HK-2 (cell line): ENCODE measurements around the gene TP53TG3B.
"Not testable (repeated sequence)": the region's sequence is repeated elsewhere in the genome, so short reads cannot be mapped to it uniquely, and the experiment has no call there.

Experiments
- DNase-seq: peaks from one replicate; pipeline ENCODE4 v3.0.0-alpha.2; 2018; ENCODE audit not compliant: unreplicated experiment

Gene TP53TG3B, protein sequence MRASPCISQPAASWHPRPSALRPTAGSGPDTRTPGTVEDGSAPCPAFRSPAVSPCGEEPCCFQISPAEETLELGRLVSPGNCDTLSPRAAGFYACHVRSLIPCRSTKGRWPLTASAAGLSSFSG

DNA sequence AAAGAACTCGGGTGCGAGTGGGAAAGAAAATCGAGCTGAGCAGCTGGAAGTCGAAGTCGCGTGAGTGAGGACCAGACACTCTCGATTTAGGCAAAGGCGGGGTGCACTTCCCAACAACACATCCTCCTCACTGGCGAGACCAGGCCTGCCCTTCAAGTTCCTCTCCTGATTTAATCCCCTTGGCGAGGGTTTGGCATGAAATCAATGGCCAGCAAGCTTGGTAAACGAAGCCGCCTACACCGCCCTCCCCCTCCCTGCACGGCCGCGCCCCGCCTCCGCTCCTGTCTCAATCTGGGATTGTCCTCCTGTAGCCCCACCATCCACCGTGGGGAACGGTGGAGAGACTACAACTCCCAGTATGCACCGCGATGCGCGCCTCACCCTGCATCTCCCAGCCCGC lies at the start of gene TP53TG3B:
Gene TP53TG3B, plus strand, starts transcription at position 301 of the 400 bp plus-strand sequence. Its CDS starts 68 bp downstream, at position 369.
- DNase-seq = not testable (repeated sequence)

DNA sequence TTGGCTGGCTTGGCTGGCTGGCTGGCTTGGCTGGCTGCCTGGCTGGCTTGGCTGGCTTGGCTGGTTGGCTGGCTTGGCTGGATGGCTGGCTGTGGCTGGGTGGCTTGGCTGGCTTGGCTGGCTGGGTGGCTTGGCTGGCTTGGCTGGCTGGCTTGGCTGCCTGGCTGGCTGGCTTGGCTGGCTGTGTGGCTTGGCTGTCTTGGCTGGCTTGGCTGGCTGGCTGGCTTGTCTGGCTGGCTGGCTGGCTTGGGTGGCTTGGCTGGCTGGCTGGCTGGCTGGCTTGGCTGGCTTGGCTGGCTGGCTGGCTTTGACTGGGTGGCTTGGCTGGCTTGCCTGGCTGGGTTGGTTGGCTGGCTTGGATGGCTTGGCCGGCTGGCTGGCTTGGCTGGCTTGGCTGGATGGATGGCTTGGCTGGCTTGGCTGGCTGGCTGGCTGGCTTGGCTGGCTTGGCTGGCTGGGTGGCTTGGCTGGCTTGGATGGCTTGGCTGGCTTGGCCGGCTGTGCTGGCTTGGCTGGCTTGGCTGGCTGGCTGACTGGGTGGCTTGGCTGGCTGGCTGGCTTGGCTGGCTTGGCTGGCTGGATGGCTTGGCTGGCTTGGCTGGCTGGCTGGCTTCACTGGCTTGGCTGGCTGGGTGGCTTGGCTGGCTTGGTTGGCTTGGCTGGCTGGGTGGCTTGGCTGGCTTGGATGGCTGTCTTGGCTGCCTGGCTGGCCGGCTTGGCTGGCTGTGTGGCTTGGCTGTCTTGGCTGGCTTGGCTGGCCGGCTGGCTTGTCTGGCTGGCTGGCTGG lies 24.2 kb upstream of the TP53TG3B start:
- DNase-seq = peak; percentile 11

DNA sequence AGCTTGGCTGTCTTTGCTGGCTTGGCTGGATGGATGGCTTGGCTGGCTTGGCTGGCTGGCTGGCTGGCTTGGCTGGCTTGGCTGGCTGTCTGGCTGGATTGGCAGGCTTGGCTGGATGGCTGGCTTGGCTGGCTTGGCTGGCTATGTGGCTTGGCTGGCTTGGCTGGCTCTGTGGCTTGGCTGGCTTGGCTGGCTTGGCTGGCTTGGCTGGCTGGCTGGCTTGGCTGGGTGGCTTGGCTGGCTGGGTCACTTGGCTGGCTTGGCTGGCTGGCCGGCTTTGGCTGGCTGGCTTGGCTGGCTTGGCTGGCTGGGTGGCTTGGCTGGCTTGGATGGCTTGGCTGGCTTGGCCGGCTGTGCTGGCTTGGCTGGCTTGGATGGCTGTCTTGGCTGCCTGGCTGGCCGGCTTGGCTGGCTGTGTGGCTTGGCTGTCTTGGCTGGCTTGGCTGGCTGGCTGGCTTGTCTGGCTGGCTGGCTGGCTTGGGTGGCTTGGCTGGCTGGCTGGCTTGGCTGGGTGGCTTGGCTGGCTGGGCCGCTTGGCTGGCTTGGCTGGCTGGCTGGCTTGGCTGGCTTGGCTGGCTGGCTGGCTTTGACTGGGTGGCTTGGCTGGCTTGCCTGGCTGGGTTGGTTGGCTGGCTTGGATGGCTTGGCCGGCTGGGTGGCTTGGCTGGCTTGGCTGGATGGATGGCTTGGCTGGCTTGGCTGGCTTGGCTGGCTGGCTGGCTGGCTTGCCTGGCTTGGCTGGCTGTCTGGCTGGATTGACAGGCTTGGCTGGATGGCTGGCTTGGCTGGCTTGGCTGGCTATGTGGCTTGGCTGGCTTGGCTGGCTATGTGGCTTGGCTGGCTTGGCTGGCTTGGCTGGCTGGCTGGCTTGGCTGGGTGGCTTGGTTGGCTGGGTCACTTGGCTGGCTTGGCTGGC lies 22.8 kb upstream of the TP53TG3B start:
- DNase-seq = peak; percentile 7

DNA sequence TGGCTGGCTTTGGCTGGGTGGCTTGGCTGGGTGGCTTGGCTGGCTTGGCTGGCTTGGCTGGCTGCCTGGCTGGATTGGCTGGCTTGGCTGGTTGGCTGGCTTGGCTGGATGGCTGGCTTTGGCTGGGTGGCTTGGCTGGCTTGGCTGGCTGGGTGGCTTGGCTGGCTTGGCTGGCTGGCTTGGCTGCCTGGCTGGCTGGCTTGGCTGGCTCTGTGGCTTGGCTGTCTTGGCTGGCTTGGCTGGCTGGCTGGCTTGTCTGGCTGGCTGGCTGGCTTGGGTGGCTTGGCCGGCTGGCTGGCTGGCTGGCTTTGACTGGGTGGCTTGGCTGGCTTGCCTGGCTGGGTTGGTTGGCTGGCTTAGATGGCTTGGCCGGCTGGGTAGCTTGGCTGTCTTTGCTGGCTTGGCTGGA lies 22.1 kb upstream of the TP53TG3B start:
- DNase-seq = not testable (repeated sequence)

DNA sequence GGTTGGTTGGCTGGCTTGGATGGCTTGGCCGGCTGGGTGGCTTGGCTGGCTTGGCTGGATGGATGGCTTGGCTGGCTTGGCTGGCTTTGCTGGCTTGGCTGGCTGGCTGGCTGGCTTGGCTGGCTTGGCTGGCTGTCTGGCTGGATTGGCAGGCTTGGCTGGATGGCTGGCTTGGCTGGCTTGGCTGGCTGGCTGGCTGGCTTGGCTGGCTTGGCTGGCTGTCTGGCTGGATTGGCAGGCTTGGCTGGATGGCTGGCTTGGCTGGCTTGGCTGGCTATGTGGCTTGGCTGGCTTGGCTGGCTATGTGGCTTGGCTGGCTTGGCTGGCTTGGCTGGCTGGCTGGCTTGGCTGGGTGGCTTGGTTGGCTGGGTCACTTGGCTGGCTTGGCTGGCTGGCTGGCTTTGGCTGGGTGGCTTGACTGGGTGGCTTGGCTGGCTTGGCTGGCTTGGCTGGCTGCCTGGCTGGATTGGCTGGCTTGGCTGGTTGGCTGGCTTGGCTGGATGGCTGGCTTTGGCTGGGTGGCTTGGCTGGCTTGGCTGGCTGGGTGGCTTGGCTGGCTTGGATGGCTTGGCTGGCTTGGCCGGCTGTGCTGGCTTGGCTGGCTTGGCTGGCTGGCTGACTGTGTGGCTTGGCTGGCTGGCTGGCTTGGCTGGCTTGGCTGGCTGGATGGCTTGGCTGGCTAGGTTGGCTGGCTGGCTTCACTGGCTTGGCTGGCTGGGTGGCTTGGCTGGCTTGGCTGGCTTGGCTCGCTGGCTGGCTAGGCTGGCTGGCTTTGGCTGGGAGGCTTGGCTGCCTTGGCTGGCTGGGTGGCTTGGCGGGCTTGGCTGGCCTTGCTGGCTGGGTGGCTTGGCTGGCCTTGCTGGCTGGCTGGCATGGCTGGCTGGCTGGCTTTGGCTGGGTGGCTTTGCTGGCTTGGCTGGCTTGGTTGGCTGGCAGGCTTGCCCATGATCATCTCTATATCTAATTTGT lies 21.3 kb upstream of the TP53TG3B start:
- peak; percentile 3 for DNase-seq
